ENCODE measurements around the gene PCK1.

- TF ChIP-seq, protein P1, sequence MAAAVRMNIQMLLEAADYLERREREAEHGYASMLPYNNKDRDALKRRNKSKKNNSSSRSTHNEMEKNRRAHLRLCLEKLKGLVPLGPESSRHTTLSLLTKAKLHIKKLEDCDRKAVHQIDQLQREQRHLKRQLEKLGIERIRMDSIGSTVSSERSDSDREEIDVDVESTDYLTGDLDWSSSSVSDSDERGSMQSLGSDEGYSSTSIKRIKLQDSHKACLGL (CRISPR knock-in tag; IDR thresholded peaks at IDR 0.05), result no peak
- TF ChIP-seq MYNN (CRISPR knock-in tag; IDR thresholded peaks at IDR 0.05; ENCODE audit: low read depth) (no peak), CTCF (CRISPR knock-in tag; IDR thresholded peaks at IDR 0.05) (no peak), SMAD9 (CRISPR knock-in tag; IDR thresholded peaks at IDR 0.05) (no peak), ELF4 (CRISPR knock-in tag; IDR thresholded peaks at IDR 0.05; ENCODE audit: borderline replicate concordance) (no peak), ZNF607 (CRISPR knock-in tag; IDR thresholded peaks at IDR 0.05; ENCODE audit: borderline replicate concordance) (no peak), FIP1L1 (IDR thresholded peaks at IDR 0.05; ENCODE audit: borderline replicate concordance, insufficient read depth, low read depth, low read length) (no peak), HHEX (CRISPR knock-in tag; IDR thresholded peaks at IDR 0.05) (no peak), POLR2A (IDR thresholded peaks at IDR 0.05; ENCODE audit: insufficient read depth in 1 of 2, low read depth in 2 of 2, low read length in 2 of 2) (no peak), ZNF256 (CRISPR knock-in tag; conservative IDR thresholded peaks at IDR 0.05) (no peak), YY1 (IDR thresholded peaks at IDR 0.05; ENCODE audit: insufficient read depth, insufficient replicate concordance, low read depth, low read length) (no peak)
- TF ChIP-seq, protein P2, sequence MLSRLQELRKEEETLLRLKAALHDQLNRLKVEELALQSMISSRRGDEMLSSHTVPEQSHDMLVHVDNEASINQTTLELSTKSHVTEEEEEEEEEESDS (CRISPR knock-in tag; IDR thresholded peaks at IDR 0.05; ENCODE audit: borderline replicate concordance), result no peak
These were observed 24.7 kb upstream of the PCK1 start for GRCh38 chr20:57536120-57536708.
